Cardiac fibroblast (primary cell): ENCODE data around the gene CSNK1G2.
A peak's percentile ranks its signal among the peaks of the same experiment; 100 is the strongest.

Experiments used
- DNase-seq, 2 donors: peaks; one replicate each; pipeline versions ENCODE4 v3.0.0 to v3.0.0-alpha.2; 2010; ENCODE audit warnings: low read depth in 2 of 2
- H3K4me3 ChIP-seq, 2 donors: replicated peaks in 1 of 2; 1 replicate in 1 of 2; 2 replicates in 1 of 2; pipeline ENCODE4 v1.5.1; 2011; ENCODE audit warnings: low read depth in 2 of 2, low read length in 2 of 2, mild to moderate bottlenecking in 2 of 2, moderate library complexity in 1 of 2
- TF ChIP-seq, protein P1 (sequence below): IDR thresholded peaks from one replicate; pipeline ENCODE4 v1.5.1; 2011; ENCODE audit warnings: low read depth, mild to moderate bottlenecking, low read length, inconsistent platforms

The CSNK1G2 gene

DNA sequence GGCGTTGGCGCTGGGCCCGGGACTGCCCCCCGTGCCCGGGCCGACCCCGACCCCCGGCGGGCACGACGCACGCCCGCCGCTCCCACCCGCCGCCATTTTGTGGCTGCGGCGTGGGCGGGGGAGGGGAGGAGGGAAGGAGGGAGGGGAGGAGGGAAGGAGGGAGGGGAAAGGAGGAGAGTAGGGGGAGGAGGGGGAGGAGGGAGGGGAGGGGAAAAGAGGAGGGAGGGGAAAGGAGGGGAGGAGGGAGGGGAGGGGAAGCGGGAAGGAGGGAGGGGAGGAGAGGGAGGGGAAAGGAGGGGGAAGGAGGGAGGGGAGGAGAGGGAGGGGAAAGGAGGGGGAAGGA lies 74.6 kb downstream of the CSNK1G2 start, which contains the start of gene BTBD2:
TSS of gene BTBD2 (minus strand) at position 107 of the 343 bp plus-strand sequence. CDS start at position 96, 11 bp downstream.
- peak within 1 kb of the TSS; percentile 61 to 76 for H3K4me3 ChIP-seq
- DNase-seq: peak; percentile 77 to 92

DNA sequence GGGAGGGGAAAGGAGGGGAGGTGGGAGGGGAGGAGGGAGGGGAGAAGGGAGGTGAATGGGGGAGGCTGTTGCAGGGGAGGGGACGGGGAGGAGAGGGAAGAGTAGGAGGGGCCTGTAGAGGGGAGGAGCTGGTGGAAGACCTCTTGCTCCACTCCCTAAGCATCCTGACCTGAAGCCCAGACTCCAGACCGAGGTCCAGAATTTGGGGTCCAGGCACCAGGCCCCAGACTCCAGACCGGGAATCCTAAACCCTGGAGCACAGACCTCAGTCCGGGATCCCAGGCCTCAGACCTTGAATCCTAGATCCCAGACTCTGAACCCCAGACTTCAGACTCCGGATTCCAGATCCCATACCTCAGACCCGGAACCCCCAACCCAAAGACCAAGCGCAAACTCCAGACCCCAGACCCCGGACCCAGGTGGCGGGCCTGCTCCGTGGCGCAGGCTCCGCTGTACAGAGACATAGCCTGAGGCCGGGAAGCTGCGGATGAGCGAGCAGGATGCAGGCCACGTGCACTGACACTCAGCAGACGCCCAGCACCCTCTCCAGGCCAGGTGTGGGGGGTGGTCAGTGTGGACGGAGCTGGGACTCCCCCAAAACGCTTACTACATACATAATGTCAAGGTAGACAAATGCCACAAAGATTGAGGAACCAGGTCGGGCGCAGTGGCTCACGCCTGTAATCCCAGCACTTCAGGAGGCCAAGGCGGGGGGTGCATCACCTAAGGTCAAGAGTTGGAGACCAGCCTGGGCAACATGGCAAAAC lies 75.3 kb downstream of the CSNK1G2 start:
- peak overlapping the region; percentile 26 to 45 for H3K4me3 ChIP-seq
- DNase-seq: peak; percentile 82 to 93
- TF ChIP-seq, protein P1, sequence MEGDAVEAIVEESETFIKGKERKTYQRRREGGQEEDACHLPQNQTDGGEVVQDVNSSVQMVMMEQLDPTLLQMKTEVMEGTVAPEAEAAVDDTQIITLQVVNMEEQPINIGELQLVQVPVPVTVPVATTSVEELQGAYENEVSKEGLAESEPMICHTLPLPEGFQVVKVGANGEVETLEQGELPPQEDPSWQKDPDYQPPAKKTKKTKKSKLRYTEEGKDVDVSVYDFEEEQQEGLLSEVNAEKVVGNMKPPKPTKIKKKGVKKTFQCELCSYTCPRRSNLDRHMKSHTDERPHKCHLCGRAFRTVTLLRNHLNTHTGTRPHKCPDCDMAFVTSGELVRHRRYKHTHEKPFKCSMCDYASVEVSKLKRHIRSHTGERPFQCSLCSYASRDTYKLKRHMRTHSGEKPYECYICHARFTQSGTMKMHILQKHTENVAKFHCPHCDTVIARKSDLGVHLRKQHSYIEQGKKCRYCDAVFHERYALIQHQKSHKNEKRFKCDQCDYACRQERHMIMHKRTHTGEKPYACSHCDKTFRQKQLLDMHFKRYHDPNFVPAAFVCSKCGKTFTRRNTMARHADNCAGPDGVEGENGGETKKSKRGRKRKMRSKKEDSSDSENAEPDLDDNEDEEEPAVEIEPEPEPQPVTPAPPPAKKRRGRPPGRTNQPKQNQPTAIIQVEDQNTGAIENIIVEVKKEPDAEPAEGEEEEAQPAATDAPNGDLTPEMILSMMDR: no peak

More for the DNA sequence above, 74.6 kb downstream of the CSNK1G2 start, which contains the start of gene BTBD2:
- TF ChIP-seq, protein P1: no peak

GRCh38 chr19:2018752-2019151 lies 77.8 kb downstream of the CSNK1G2 start:
- no peak for DNase-seq
- TF ChIP-seq, protein P1: no peak
- no peak overlapping the region for H3K4me3 ChIP-seq

- TF ChIP-seq, protein P1: no peak
- no peak for DNase-seq
- no peak overlapping the region for H3K4me3 ChIP-seq
These were observed 80.6 kb downstream of the CSNK1G2 start for GRCh38 chr19:2021453-2022140.

DNA sequence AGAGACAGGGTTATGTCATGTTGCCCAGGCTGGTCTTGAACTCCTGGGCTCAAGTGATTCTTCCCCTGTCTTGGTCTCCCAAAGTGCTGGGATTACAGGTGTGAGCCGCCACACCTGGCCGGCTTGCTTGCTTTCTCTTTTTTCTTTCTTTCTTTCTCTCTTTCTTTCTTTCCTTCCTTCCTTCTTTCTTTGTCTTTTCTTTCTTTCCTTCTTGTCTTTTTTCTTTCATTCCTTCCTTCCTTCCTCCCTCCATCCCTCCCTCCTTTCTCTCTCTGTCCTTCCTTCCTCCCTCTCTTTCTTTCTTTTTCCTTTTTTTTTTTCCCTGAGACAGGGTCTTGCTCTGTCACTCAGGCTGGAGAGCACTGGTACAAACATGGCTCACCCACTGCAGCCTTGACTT lies 81.3 kb downstream of the CSNK1G2 start:
- no peak overlapping the region for H3K4me3 ChIP-seq
- TF ChIP-seq, protein P1: no peak
- no peak for DNase-seq

DNA sequence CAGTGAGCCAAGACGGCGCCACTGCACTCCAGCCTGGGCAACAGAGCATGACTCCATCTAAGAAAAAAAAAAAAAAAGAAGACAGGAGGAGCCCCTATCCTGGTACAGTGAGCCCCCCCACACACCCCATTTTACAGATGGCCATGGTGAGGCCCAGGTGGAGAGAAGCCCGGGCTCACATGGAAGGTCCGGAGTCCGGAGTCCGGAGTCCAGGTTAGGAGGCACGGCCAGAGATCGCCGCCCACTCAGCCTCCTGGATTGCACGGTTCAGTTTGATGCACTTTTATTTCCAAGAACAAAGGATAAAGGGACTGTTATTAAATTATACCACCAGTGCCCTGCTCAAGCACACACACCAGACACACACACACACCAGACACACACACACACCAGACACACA lies 85.8 kb downstream of the CSNK1G2 start:
- TF ChIP-seq, protein P1: no peak
- DNase-seq: no peak
- H3K4me3 ChIP-seq: no peak overlapping the region
